ENCODE data around the gene MAZ.

The MAZ gene

GRCh38 chr16:29837841-29838240, 31.5 kb downstream of the MAZ start:
- no peak for TF ChIP-seq CTCF (IDR thresholded peaks at IDR 0.05; ENCODE audit: low read depth, low read length)
- no peak for DNase-seq (ENCODE audit: extremely low read depth, low read depth)

DNA sequence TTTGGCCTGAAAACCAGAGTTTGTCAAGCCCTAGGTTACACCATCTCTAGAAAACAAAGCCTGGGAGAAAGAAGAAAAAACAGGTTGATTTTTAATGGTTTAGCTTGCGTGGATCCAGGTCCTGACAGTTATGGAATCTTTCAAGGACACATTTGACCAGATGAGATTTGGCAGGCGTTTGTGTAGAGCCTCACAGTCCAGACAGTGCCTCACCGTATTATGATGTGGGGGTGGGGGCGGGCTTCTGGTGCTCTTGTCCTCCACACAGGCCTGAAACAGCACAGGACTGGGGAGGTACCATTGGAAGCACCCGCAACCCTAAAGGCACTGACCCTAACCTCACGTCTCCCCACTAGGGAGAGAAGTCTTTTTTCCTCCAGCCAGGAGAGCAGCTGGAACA, 33.5 kb downstream of the MAZ start:
- TF ChIP-seq CTCF (IDR thresholded peaks at IDR 0.05; ENCODE audit: low read depth, low read length) = no peak
- DNase-seq (ENCODE audit: extremely low read depth, low read depth) = no peak

DNA sequence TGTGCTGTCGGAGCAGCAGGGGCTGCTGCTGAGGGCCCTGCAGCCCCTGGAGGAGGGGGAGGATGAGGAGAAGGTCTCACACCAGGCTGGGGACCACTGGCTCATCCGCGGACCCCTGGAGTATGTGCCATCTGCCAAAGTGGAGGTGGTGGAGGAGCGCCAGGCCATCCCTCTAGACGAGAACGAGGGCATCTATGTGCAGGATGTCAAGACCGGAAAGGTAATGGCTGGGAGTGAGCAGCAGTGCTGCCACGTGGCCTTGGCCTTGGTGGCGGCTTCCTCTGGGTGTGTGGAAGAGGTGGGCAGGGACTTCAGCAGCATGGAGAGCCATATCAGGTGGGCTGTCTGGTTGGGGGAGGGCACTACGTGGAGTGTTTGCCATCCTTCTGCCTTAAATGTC, 33.9 kb downstream of the MAZ start:
- no peak for TF ChIP-seq CTCF (IDR thresholded peaks at IDR 0.05; ENCODE audit: low read depth, low read length)
- no peak for DNase-seq (ENCODE audit: extremely low read depth, low read depth)

GRCh38 chr16:29841631-29842030, 35.3 kb downstream of the MAZ start:
- DNase-seq (ENCODE audit: extremely low read depth, low read depth) = no peak
- TF ChIP-seq CTCF (IDR thresholded peaks at IDR 0.05; ENCODE audit: low read depth, low read length) = no peak

DNA sequence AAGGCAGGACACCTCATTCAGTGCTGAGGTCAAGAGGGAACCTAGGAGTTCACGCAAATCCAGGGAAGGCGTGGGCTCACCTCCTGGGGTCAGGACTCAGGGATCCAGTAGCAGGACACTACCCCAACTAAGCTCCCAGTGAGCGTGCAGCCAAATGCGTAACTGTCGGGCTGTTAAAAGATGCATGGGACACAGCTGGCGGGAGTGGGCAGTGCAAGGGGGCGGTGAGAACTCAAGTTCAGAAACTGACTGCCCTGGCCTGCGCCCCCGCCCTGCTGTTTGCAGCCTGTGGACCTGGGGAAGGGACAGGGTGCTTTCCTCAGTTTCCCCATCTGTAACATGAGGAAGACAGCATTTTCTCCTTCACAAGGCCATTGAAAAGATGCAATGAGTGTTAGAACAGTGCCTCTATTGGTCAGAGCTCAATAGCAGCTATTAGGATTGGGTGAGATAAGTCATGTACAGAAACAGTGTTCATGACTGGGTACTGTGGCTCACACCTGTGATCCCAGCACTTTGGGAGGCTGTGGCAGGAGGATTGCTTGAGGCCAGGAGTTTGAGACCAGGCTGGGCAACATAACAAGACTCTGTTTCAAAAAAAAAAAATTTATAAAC, 36.5 kb downstream of the MAZ start:
- no peak for DNase-seq (ENCODE audit: extremely low read depth, low read depth)
- no peak for TF ChIP-seq CTCF (IDR thresholded peaks at IDR 0.05; ENCODE audit: low read depth, low read length)

GRCh38 chr16:29843931-29844330, 37.6 kb downstream of the MAZ start:
- no peak for TF ChIP-seq CTCF (IDR thresholded peaks at IDR 0.05; ENCODE audit: low read depth, low read length)
- DNase-seq (ENCODE audit: extremely low read depth, low read depth) = no peak

DNA sequence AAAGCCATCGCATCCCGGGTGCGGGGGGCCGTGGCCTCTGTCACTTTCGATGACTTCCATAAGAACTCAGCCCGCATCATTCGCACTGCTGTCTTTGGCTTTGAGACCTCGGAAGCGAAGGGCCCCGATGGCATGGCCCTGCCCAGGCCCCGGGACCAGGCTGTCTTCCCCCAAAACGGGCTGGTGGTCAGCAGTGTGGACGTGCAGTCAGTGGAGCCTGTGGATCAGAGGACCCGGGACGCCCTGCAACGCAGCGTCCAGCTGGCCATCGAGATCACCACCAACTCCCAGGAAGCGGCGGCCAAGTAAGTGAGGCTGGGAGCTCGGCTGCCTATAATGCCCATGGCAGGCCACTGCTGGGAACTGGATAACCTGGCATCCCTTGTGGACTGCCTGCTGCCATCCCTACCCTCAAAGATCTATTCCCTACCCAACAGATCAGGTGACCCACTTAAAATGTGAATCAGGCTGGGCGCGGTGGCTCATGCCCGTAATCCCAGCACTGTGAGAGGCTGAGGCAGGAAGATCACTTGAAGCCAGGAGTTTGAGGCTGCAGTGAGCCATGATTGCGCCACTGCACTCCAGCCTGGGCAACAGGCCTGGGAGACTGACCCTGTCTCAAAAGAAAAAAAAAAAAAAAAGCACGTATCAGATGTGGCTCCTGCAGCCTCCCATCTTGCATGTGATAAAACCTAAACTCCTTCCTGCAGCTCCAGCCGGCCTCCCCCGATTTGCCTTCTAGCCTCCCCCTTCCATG, 38.4 kb downstream of the MAZ start:
- no peak for TF ChIP-seq CTCF (IDR thresholded peaks at IDR 0.05; ENCODE audit: low read depth, low read length)
- no peak for DNase-seq (ENCODE audit: extremely low read depth, low read depth)

Data from AG09319 (cell line).